Measurements from ENCODE around the gene ACIN1.

Gene ACIN1

DNA sequence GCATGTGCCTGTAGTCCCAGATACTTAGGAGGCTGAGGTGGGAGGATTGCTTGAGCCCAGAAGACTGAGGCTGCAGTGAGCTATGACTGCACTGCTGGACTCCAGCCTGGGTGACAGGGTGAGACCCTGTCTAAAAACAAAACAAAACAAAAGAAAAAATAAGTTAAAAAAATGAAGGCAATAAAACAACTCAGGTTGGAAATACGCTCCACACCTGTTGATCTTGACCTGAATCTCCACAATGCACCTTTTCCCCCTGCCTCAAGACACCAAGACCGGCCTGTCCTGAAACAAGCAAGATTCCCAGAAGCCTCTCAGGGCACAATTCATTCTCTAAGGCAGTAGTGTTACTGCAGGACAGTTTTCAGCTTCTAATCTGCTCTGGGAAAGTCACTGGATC, 44.9 kb upstream of the ACIN1 start:
- H2BK120ac ChIP-seq (ENCODE audit: low read depth, low read length), result no peak overlapping the region
- no peak overlapping the region for H3K4me2 ChIP-seq (ENCODE audit: low read length)
- H2BK5ac ChIP-seq (ENCODE audit: low read length), result no peak overlapping the region
- no peaks in the 10 kb centered on the region for H3K27me3 ChIP-seq (ENCODE audit: insufficient read depth, low read length, poor library complexity)
- WGBS (ENCODE audit: extremely low coverage, insufficient coverage, low lambda C conversion rate), result no CpG with 5 or more reads among the region's 2 CpGs
- H3K9ac ChIP-seq (ENCODE audit: low read length), result no peak overlapping the region
- no peak overlapping the region for H3K18ac ChIP-seq (ENCODE audit: low read length)
- no peaks in the 10 kb centered on the region for H3K79me1 ChIP-seq (ENCODE audit: low read length)
- H3K4ac ChIP-seq (ENCODE audit: low read depth, low read length), result no peak overlapping the region
- no peak overlapping the region for H3K23ac ChIP-seq (ENCODE audit: low read length)
- no peak overlapping the region for H2AK5ac ChIP-seq (ENCODE audit: low read length)
- H4K8ac ChIP-seq (ENCODE audit: low read depth, low read length), result no peak overlapping the region
- no peaks in the 10 kb centered on the region for H3K4me1 ChIP-seq (ENCODE audit: control insufficient read depth, low read depth, low read length)
- H3K36me3 ChIP-seq (ENCODE audit: control insufficient read depth, insufficient read depth, low read length), result peaks cover 3% of the 10 kb centered on the region
- no peak for DNase-seq
- no peaks in the 10 kb centered on the region for H3K79me2 ChIP-seq (ENCODE audit: control insufficient read depth, insufficient read depth, low read length)
- no peak overlapping the region for H3K27ac ChIP-seq (ENCODE audit: low read depth, low read length)
- H3K4me3 ChIP-seq (ENCODE audit: low read length), result no peak overlapping the region
- no peak overlapping the region for H4K5ac ChIP-seq (ENCODE audit: low read length)
- H2BK15ac ChIP-seq (replicated peaks; ENCODE audit: low read depth), result no peak overlapping the region
- H3K56ac ChIP-seq (ENCODE audit: low read length), result no peak overlapping the region

- Histone ChIP-seq H4K5ac (ENCODE audit: low read length) (no peak overlapping the region), H3K9ac (ENCODE audit: low read length) (no peak overlapping the region), H3K56ac (ENCODE audit: low read length) (no peak overlapping the region), H3K4ac (ENCODE audit: low read depth, low read length) (no peak overlapping the region), H2BK120ac (ENCODE audit: low read depth, low read length) (no peak overlapping the region), H3K4me3 (ENCODE audit: low read length) (no peak overlapping the region), H2BK15ac (replicated peaks; ENCODE audit: low read depth) (no peak overlapping the region), H3K36me3 (ENCODE audit: control insufficient read depth, insufficient read depth, low read length) (peaks cover 2% of the 10 kb centered on the region), H3K4me2 (ENCODE audit: low read length) (no peak overlapping the region), H3K27me3 (ENCODE audit: insufficient read depth, low read length, poor library complexity) (no peaks in the 10 kb centered on the region), H3K79me2 (ENCODE audit: control insufficient read depth, insufficient read depth, low read length) (no peaks in the 10 kb centered on the region), H3K18ac (ENCODE audit: low read length) (no peak overlapping the region), H3K27ac (ENCODE audit: low read depth, low read length) (no peak overlapping the region), H3K79me1 (ENCODE audit: low read length) (no peaks in the 10 kb centered on the region), H3K4me1 (ENCODE audit: control insufficient read depth, low read depth, low read length) (no peaks in the 10 kb centered on the region), H4K8ac (ENCODE audit: low read depth, low read length) (no peak overlapping the region), H2BK5ac (ENCODE audit: low read length) (no peak overlapping the region), H3K23ac (ENCODE audit: low read length) (no peak overlapping the region), H2AK5ac (ENCODE audit: low read length) (no peak overlapping the region)
- no CpG with 5 or more reads among the region's 6 CpGs for WGBS (ENCODE audit: extremely low coverage, insufficient coverage, low lambda C conversion rate)
- no peak for DNase-seq
These were observed 43.0 kb upstream of the ACIN1 start for GRCh38 chr14:23137813-23138535.

DNA sequence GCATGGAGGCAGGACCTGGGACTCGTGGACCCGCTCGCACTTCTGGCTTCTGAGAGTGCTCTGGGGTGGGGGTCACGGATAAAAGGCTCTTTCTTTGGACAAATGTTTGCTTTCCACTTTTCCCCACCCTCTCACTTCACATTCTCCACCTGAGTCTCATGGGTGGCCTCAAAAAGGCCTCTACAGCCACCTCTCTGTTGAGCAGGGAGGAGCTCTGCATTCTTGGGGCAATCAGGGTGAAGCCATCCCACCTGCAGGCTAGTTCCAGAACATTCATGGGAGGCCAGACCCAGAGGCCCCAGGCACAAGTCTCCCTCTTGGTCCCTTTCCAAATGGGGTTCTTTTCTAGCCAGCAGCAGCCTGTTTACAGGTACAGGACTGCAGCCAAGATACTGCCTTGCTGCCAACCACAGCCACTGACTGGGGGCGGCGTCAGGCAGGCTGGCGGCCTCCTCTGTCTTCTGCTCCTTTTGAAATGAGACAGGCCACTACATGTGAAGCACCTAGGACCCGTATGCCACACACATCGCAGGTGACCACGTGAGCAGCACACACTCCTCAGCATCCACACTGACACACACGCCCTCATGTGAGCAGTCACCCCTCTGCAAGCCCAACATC, 42.4 kb upstream of the ACIN1 start:
- Histone ChIP-seq H3K27me3 (ENCODE audit: insufficient read depth, low read length, poor library complexity) (no peaks in the 10 kb centered on the region), H3K27ac (ENCODE audit: low read depth, low read length) (no peak overlapping the region), H3K79me2 (ENCODE audit: control insufficient read depth, insufficient read depth, low read length) (no peaks in the 10 kb centered on the region), H2BK120ac (ENCODE audit: low read depth, low read length) (no peak overlapping the region), H3K4ac (ENCODE audit: low read depth, low read length) (no peak overlapping the region), H3K4me3 (ENCODE audit: low read length) (no peak overlapping the region), H3K4me2 (ENCODE audit: low read length) (no peak overlapping the region), H3K56ac (ENCODE audit: low read length) (no peak overlapping the region), H2AK5ac (ENCODE audit: low read length) (no peak overlapping the region), H2BK5ac (ENCODE audit: low read length) (no peak overlapping the region), H2BK15ac (replicated peaks; ENCODE audit: low read depth) (no peak overlapping the region), H3K18ac (ENCODE audit: low read length) (no peak overlapping the region), H4K8ac (ENCODE audit: low read depth, low read length) (no peak overlapping the region), H3K9ac (ENCODE audit: low read length) (no peak overlapping the region), H3K79me1 (ENCODE audit: low read length) (no peaks in the 10 kb centered on the region), H3K4me1 (ENCODE audit: control insufficient read depth, low read depth, low read length) (no peaks in the 10 kb centered on the region), H3K23ac (ENCODE audit: low read length) (no peak overlapping the region), H4K5ac (ENCODE audit: low read length) (no peak overlapping the region), H3K36me3 (ENCODE audit: control insufficient read depth, insufficient read depth, low read length) (peaks cover 2% of the 10 kb centered on the region)
- DNase-seq, result no peak
- no CpG with 5 or more reads among the region's 11 CpGs for WGBS (ENCODE audit: extremely low coverage, insufficient coverage, low lambda C conversion rate)

DNA sequence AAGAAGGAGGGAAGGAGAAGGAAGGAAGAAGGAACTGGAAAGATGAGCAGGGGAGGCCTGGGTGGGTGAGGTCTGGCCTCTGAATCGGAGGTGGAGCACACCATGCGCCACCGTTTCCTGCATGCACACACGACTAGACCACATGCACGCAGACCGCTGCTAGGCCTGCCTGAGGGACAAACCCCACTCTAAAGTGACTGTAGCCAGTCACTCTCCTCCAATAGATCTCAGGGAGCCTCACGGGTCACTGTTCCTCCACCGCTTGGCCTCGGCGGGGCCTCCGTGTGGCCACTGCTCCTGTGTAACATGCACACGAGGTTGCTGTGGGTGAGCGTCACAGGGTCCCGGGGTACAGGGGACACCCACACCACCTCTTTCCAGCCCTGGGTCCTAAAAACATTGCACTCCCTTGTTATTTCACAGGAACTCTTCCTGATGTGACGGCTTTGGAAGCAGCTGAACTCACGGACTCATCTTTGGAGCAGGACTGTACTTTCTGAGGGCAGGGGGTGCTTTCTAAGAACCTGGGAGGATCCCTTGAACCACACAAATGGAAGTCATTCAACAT, 41.7 kb upstream of the ACIN1 start:
- no peak overlapping the region for H3K4ac ChIP-seq (ENCODE audit: low read depth, low read length)
- no peak overlapping the region for H3K23ac ChIP-seq (ENCODE audit: low read length)
- H2BK5ac ChIP-seq (ENCODE audit: low read length), result no peak overlapping the region
- H2BK120ac ChIP-seq (ENCODE audit: low read depth, low read length), result no peak overlapping the region
- H3K9ac ChIP-seq (ENCODE audit: low read length), result no peak overlapping the region
- no peak for DNase-seq
- peaks cover 2% of the 10 kb centered on the region for H3K36me3 ChIP-seq (ENCODE audit: control insufficient read depth, insufficient read depth, low read length)
- H3K27ac ChIP-seq (ENCODE audit: low read depth, low read length), result no peak overlapping the region
- no peaks in the 10 kb centered on the region for H3K4me1 ChIP-seq (ENCODE audit: control insufficient read depth, low read depth, low read length)
- H4K8ac ChIP-seq (ENCODE audit: low read depth, low read length), result no peak overlapping the region
- H3K18ac ChIP-seq (ENCODE audit: low read length), result no peak overlapping the region
- WGBS (ENCODE audit: extremely low coverage, insufficient coverage, low lambda C conversion rate), result no CpG with 5 or more reads among the region's 16 CpGs
- H3K79me1 ChIP-seq (ENCODE audit: low read length), result no peaks in the 10 kb centered on the region
- no peak overlapping the region for H2AK5ac ChIP-seq (ENCODE audit: low read length)
- H3K79me2 ChIP-seq (ENCODE audit: control insufficient read depth, insufficient read depth, low read length), result no peaks in the 10 kb centered on the region
- no peak overlapping the region for H3K56ac ChIP-seq (ENCODE audit: low read length)
- H3K27me3 ChIP-seq (ENCODE audit: insufficient read depth, low read length, poor library complexity), result no peaks in the 10 kb centered on the region
- no peak overlapping the region for H2BK15ac ChIP-seq (replicated peaks; ENCODE audit: low read depth)
- no peak overlapping the region for H3K4me2 ChIP-seq (ENCODE audit: low read length)
- H4K5ac ChIP-seq (ENCODE audit: low read length), result no peak overlapping the region
- no peak overlapping the region for H3K4me3 ChIP-seq (ENCODE audit: low read length)

DNA sequence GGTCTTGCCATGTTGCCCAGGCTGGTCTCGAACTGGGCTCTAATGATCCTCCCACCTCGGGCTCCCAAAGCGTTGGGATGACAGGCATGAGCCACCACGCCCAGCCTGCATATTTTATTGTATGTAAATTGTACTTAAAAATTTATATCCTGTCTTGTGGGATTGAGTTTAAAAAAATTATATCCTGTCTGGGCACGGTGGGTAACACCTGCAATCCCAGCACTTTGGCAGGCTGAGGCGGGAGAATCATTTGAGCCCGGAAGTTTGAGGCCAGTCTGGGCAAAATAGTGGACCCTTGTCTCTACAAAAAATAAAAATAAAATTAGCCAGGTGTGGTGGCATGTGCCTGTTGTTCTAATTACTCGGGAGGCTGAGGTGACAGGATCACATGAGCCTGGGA, 38.0 kb upstream of the ACIN1 start:
- WGBS (ENCODE audit: extremely low coverage, insufficient coverage, low lambda C conversion rate), result no CpG with 5 or more reads among the region's 8 CpGs
- H2BK120ac ChIP-seq (ENCODE audit: low read depth, low read length), result no peak overlapping the region
- H3K4me2 ChIP-seq (ENCODE audit: low read length), result no peak overlapping the region

More for the DNA sequence above, 38.0 kb upstream of the ACIN1 start:
- Histone ChIP-seq H4K5ac (ENCODE audit: low read length) (no peak overlapping the region), H3K4me1 (ENCODE audit: control insufficient read depth, low read depth, low read length) (no peaks in the 10 kb centered on the region), H3K27ac (ENCODE audit: low read depth, low read length) (no peak overlapping the region), H3K79me1 (ENCODE audit: low read length) (no peaks in the 10 kb centered on the region), H2BK5ac (ENCODE audit: low read length) (no peak overlapping the region), H3K9ac (ENCODE audit: low read length) (no peak overlapping the region), H3K79me2 (ENCODE audit: control insufficient read depth, insufficient read depth, low read length) (no peaks in the 10 kb centered on the region), H3K23ac (ENCODE audit: low read length) (no peak overlapping the region), H2AK5ac (ENCODE audit: low read length) (no peak overlapping the region), H4K8ac (ENCODE audit: low read depth, low read length) (no peak overlapping the region), H3K56ac (ENCODE audit: low read length) (no peak overlapping the region), H2BK15ac (replicated peaks; ENCODE audit: low read depth) (no peak overlapping the region), H3K18ac (ENCODE audit: low read length) (no peak overlapping the region), H3K27me3 (ENCODE audit: insufficient read depth, low read length, poor library complexity) (no peaks in the 10 kb centered on the region), H3K4ac (ENCODE audit: low read depth, low read length) (no peak overlapping the region), H3K36me3 (ENCODE audit: control insufficient read depth, insufficient read depth, low read length) (peaks cover 5% of the 10 kb centered on the region), H3K4me3 (ENCODE audit: low read length) (no peak overlapping the region)
- DNase-seq, result no peak

Data from mesendoderm (in vitro differentiated cells).